NCI-H2196 (cell line): ENCODE results near the gene PRSS22.

Experiments used
- DNase-seq: peaks from one replicate; lab custom pipeline; 2025; ENCODE audit not compliant: unreplicated experiment; lab: John Stamatoyannopoulos, UW

The PRSS22 gene

DNA sequence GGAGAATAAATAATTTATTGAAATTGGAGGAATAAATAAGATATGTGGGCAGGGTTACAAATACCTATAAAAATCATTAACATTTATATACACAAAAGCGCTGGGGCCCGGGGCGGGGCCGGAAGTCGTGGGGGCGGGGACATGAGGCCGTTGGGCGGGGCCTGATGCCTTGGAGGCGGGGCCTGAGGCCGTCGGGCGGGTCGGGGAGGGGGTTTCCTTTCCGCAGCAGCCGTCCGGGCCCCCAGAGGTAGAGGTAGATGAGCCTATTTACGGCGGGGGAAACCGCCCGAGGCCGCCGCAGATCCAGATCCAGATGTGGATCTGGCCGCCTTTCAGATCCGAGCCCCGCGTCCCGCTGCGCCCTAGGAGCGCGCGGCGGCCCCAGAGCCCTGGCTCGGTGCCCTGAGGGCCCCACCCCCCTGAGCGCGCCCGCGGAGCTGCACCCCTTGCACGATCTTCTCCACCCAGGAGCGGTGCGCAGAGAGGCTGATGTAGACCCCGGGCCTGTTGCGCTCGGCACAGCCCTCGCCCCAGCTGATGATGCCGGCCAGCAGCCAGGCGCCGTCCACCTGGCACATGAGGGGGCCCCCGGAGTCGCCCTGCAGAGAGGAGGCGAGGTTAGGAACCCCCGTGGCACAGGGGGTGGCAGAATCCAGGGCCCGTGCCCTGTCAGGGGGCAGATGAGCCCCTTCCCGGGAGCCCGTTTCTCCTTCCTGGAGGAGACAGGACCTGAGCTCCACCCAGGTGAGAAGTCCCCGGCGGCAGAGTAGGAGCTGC, 5.1 kb downstream of the PRSS22 start:
- DNase-seq: no peak

DNA sequence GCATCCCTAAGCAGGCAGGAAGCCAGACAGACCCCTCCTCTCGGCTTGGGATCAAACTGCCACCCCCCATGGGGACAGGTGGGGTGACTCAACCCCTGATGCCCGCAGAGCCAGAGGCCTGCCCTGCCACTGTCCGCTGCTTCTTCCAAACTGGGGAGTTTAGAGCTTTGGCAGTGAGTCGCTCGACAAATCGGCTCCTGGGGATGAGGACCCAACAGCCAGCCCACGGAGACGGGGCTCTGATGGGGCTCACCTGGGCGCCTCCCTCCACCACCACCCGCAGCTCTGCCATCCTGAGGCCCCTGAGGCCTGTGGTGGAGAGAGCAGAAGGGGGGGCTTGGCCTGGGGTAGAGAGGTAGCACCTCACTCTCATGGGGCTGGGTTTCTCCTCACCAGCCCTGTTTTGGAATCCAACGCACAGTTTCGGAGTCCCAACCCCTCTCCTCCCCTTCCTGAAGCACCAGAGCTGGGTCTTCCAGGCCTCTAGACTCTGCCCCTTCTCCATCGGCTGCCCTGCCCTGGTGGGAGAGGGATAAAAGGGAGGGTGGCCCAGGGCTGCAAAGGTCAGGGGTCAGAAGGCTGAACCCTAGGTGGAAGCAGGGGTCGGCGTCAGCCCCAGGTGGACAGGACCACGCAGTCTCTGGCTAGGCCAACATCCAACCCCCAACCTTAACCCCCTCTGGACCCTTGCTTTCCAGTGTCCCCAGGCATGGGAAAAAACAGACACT, 5.8 kb downstream of the PRSS22 start:
- DNase-seq: no peak

DNA sequence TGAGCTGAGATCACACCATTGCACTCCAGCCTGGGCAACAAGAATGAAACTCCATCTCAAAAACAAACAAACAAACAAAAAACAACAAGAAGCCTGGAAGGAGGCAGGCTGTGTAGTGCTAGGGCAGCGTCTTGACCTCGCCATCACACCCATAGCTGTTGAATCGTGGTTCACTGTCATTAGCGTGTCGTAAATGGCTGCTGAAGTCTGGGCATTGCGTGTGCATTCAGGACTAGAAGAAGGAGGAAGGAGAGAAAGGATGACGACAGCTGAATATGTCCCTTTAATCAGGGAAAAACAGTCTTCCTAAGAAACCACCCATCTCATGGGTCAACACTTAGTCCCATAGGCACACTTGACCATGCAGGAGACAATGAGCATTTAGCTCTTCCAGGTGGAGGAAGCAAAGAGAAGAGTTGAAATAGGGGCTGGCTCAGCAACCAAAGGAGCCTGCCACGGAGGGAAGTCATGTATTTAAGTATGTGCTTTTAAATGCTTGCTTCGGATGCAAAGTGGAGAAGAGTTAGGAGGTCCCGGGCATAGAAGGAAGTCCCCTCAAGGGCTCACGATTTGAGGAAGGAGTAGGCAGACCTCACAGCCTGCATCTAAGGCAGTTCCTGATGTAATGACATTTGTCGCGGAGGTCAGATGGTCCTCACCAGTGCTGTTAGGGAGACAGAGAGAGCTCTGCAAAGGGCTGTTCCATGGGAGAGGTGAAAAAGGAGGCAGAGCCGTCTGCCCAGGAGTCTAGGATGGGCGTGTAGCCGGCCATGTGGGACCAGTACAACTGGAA, 8.8 kb downstream of the PRSS22 start:
- no peak for DNase-seq

DNA sequence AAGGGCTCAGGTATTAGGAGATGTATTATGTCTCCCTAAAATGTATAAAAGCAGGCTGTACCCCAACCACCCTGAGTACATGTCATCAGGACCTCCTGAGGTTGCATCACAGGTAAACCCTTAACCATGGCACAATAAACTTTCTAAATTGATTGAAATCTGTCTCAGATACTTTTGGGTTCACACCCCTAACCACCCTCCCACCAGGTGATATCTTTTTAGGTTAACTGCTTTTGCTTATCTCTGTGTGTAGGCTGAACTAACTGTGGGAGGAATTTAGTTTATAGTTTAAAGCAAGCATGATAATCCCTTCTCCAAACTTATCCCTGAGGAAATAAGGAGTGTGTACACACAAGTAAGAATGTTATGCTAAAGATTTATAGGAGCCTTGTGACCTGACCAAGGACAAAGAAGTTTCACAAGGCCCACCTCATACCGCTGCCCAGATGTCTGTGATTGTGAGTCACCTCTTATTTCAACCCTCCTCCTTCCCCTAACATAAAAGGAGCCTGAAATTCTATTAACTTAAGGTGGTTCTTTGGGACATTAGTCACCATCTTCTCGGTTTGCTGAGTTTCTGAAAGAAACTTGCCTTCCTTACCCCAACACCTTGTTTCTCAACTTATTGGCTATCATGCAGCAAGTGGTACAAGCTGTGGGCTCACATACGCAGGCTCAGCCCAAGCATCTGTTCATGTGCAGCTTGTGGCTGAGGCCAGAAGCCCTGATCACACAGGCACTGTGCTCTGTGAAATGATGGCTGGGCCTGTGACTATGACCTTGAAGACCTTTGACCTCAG, 11.3 kb downstream of the PRSS22 start:
- DNase-seq: no peak

DNA sequence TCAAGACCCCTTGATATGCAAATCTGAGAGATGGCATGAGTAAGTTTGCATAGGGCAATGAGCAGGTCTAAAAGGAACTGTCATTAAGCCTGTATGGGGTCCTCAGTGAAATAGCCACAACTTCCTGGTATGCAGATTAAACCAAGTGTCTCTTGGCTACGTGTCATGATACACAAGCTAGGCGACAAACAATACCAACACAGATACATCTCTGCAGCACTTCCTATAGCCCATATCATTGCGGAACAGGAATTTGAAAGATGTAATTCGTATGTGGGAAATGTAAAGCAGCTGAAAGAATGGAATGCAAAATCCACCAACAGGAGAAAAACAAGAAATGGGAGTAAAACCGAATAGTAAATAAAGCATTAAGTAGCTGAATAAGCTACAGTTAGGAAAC, 12.9 kb downstream of the PRSS22 start:
- DNase-seq: no peak

DNA sequence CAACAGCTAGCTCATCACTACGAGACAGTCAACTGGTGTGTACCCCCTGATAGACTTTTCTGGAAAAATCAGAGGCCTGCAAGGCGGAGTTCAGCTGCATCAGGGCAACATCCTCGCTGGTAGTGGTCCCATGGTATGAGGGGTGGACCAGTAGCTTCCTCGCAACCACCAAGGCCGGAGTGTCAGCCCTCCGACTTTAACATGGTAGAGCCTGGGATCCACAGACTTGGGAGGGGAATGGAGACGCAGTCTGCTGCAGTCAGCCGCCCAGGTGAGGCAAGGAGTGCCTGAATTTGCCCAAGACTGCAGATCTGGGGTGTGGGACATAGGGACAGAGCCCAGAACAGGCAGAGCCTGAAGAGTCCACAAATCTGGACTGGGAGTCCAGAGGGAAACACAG, 14.4 kb downstream of the PRSS22 start:
- DNase-seq: no peak

DNA sequence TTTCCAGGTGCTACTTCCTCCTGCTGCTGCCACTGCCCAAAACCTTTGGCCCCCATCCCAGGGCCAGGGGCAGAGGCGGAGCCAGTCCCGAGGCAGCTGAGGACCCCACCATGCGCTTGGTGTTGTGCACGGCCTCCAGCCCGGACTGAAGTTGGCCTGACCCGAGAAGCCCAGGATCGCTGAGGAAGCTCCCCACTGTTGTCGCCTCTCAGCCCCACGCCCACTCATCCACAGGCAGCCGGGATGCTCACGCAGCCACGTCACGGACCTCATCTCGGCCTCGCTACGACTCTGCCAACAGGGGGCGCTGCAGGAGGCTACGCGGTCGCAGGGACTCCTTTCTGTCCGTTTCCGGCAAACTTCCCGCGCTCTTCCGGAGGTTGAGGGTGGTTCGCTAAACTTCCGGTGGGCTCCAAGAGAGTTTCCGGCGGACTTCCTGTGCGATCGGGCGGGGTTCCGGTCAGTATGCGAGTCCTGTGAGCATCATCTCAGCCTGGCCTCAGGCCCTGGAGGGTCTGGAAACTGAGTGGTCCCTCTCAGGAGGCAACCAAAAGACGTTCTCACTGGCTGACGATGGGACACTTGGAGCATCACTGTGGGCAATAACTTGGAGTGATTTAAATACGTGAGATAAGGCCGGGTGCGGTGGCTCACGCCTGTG, 15.5 kb downstream of the PRSS22 start:
- no peak for DNase-seq

DNA sequence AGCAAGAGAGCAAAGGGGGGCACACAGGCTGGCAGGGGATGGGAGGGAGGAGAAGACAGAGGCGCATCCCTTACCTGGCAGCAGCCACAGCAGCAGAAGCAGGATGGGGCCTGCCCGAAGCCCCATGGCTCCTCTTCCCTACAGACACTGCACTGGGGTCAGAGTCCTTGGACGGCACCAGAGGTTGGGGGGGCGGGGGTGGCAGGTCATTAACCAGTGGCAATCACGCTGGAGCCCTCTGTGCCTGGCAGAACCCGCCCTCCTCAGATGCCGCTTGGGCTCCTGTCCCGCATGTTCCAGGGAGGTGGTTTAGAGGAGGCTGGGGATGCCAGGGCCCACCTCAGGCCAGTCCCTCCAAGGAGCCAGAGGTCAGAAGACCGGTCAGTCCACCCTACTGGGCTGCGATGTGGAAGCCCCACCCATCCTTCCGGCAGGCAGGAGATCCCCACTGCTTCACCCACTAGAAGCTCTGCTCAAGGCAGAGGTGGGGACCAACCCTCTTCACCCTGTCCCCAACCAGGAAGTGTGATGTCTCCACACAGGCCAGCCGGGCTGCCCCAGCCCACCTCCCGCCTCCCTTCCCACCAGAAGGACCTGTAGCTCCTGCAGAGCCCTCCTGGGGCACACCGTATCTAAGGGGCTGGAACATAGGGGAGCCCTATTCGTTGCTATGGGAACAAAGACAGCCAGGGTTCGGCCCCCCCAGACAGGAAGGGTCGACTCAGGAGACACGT, 16.2 kb downstream of the PRSS22 start:
- DNase-seq: no peak

DNA sequence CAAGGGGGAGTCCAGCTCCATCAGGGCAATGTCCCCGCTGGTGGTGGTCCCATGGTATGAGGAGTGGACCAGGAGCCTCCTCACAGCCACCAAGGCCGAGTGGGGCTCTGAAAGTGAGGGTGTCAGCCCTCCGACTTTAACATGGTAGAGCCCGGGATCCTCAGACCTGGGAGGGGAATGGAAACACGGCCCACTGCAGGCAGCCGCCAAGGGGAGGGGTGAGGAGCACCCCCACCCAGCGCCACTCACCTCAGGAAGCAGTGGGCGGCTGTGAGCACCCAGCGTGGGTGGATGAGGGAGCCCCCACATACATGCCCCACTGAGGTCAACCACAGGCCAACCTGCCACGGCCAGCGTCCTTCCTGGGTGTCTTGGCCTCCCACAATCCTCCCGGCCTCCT, 17.1 kb downstream of the PRSS22 start:
- DNase-seq: no peak

DNA sequence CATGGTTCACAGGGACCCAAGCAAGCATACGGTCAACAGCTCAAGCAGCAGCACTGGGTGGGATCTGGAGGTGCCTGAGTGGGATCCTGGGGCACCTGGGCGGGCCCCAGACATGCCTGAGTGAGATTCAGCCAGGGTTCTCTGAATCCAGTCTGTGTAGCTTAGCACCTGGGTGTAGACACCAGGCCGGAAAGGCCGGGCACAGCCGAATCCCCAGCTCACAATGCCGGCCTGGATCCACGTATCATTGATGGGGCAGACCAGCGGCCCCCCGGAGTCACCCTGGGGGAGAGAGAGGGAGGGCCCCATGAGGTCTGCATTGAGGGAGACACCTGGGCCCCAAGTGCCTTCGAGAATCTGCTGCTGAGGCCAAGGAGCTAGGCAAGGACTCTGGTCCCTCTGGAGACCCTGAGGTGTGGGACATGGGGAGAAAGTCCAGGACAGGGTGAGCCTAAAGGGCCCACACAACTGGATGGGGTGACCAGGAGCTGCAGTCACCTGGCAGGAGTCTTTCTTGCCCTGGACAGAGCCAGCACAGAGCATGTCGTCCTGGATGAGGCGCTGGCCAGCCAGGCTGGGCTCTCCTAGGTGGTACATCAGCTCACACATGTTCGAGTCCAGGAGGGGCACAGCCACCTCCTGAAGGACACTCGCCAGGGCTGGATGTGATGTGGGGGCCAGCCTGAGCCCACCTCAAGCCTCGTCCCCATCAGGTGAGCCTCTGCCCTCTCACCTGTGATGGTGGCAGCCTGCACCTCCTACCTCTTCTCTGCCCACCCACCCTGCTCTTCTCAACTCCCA, 18.1 kb downstream of the PRSS22 start:
- DNase-seq: no peak

DNA sequence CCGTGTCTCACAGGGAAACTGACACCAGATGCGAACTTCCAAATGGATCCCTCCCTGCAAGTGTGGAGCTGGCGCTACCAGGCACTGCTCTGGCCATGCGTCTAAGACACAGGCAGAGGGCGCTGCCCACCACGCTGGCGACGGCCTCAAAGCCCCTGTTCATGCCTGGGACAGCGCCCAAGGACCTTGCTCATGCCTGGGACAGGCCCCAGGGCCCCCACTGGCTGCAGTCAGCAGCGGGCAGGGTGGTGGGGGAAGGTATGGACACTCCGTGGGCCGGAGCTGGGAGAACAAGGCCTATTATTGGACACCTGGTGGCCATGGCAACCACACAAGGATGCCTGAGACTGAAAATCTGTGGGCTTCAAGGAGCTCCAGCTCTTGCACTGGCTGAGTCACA, 19.0 kb downstream of the PRSS22 start:
- DNase-seq: peak; percentile 49

DNA sequence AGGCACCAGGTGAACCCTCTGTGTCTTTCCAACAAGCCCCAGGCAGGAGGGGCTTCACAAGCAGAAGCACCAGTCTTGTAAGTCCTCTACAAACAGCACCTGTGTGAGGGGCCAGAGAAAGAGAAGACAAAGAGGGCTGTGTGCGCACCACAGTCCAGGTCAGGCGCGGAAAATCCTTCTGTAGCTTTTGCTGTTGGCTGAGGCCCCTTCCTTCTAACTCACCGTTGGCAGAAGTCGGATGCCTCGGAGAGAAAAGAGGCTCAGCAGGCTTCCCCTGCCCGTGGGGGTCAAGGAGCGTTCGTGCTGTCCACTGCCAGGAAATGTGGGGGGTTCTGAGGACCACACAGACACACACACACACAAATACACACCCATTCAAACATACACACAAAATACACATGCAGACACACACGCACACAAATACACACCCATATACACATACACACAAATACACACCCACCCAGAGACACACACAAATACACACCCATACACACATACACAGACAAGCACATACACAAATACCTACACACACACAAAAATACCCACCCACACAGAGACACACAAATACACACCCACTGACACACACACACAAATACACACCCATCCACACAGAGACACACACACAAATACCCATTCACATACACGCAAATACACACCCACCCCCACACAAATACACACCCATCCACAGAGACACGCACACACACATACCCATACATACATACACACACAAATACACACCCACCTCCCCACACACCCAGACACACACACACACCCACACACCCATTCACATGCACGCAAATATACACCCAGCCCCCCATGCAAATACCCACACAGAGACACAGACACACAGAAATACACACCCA, 21.1 kb downstream of the PRSS22 start:
- DNase-seq: no peak

DNA sequence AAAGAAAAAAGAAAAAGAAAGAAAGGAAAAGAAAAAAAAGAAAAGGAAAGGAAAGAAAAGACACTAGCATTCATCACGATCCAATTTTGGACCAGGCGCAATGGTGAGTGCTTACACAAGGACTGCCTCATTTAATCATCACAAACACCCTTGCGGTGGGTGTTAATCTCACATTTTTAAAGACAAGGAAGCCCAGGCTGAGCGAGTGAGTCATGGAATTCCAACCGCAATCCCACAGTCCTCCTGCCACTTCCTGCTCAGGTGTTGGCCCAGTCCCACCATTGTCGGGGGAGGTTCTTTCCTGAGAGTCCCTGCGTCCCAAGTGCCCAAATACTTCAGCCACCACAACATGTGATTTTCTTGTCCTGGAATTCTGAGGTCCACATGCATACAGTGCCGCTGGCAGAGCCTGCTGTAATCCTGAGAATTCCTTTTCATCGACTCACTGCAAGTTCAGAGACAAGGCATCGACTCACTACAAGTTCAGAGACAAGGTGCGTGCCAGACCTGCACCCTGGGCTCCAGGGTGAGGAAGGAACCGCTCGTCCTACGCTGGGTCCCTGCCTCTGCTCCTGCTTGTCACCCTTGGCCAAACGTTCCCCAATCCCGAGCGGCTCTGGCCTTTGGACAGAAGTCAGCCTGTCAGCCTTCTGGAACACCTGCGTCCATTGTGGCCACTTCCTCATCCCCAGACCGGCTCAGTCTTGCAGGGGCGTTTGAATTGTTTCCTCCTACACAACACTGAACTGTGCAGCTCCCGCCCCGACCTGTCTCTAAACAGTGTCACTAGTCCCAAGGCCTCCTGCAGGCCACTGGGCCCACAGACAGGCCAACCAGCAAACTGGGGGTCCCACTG, 22.1 kb downstream of the PRSS22 start:
- peak; percentile 42 for DNase-seq

DNA sequence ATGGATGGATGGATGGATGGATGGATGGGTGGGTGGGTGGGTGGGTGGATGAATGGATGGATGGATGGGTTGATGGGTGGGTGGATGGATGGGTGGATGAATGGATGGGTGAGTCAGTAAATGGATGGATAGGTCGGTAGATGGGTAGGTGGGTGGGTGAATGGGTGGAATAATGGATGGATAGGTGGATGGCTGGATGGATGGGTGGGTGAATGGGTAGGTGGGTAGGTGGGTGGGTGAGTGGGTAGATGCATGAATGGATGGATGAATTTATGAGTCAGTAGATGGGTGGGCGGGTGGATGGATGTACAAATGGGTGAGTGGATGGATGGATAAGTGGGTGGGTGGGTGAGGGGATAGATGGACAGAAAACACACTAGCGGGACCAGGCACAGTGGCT, 23.0 kb downstream of the PRSS22 start:
- no peak for DNase-seq

DNA sequence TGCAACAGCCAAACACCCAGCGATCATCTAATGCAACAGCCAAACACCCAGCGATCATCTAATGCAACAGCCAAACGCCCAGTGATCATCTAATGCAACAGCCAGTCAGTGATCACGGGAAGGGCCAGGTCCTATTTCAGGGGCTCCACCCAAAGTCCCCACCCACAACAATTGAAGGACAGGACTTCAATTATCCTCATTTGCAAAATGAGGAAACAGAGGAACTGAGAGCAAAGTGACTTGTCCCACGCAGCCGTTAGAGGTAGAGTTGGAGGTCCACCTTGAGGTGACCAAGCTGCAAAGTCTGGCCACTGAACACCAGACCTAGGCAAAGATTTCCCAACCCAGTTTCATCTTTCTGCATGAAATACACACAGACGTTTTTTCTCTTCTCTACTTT, 24.2 kb downstream of the PRSS22 start:
- DNase-seq: no peak

DNA sequence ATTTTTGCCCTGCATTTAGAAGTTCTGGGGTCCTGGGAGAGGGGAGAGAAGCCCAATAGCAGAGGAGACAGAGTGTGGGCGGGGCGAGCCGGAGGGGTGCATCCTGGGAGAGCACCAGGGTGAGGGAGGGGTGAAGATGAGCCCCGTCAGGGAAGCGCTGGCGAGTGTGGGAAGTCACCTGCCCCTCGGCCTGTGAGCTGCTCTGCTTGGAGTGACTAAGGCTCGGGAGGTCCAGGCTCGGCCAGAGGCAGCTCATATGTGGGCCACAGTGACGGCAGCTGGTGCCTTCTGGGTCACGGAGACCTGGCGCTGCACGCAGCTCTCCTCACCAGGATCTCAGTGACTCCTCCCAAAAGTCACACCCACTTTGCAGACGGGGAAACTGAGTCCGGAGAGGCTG, 26.8 kb downstream of the PRSS22 start:
- DNase-seq: no peak

DNA sequence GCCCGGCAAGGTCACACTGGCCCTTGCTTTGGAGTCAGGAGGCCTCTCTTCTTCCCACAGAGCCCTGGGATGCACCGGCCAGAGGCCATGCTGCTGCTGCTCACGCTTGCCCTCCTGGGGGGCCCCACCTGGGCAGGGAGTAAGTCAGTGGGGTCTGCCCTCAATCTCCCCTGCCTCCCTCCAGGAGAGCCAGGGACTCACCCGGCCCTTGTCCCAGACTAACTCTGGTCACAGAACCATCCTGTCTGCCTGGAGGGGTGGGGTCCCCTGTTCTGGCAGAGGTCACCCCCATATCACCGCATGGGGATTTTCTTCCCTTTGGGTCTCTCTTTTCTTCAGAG, 27.6 kb downstream of the PRSS22 start:
- no peak for DNase-seq
